ENCODE data around the gene OTULIN. TPM values are rescaled to one million over a fixed set of nuclear protein-coding genes. Genes with fewer than 3 reads are reported as not detected.

The OTULIN gene
- total RNA-seq, 1 donor from 2014 or later: 36.3 TPM

DNA sequence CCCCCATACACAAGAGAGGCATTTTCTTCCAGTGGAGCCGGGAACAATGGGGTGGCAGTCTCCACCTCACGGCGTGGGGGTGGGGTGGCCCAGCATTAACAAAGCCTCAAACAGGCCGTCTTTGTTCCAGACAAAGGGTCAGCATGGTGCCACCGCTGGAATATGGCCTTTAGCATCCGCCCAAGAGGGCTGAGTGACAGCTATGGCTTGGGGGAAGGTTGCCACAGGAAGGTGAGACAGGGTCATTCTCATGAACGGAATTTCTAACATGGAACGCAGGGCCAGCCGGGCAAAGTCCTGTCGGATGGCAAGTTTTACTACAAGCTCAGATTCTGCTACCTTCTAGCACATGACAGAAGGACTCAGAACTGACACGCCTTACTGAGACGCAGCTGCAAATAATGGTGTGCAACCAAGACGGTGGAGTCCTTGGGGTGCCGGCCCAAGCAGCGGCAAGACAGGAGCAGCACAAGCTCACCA, 64.0 kb downstream of the OTULIN start:
- H3K36me3 Mint-ChIP-seq (ENCODE audit: low read depth): peaks cover 12% of the 10 kb centered on the region
- peak overlapping the region; percentile 12 for H3K27ac Mint-ChIP-seq (ENCODE audit: unreplicated experiment)
- no peak overlapping the region for H3K4me3 Mint-ChIP-seq (ENCODE audit: unreplicated experiment)
- H3K4me1 Mint-ChIP-seq (ENCODE audit: low read depth): peaks cover 28% of the 10 kb centered on the region
- no peaks in the 10 kb centered on the region for H3K9me3 Mint-ChIP-seq (ENCODE audit: low read depth)
- H3K27me3 Mint-ChIP-seq (ENCODE audit: low read depth): no peaks in the 10 kb centered on the region
- DNase-seq (ENCODE audit: low spot score): no peak
- no peak for TF ChIP-seq CTCF (IDR thresholded peaks at IDR 0.05)

GRCh38 chr5:14729448-14730385, 65.2 kb downstream of the OTULIN start:
- no peak overlapping the region for H3K27ac Mint-ChIP-seq (ENCODE audit: unreplicated experiment)
- peaks cover 28% of the 10 kb centered on the region for H3K4me1 Mint-ChIP-seq (ENCODE audit: low read depth)
- H3K4me3 Mint-ChIP-seq (ENCODE audit: unreplicated experiment): no peak overlapping the region
- no peak for TF ChIP-seq CTCF (IDR thresholded peaks at IDR 0.05)
- no peak for DNase-seq (ENCODE audit: low spot score)
- H3K36me3 Mint-ChIP-seq (ENCODE audit: low read depth): peaks cover 15% of the 10 kb centered on the region
- H3K27me3 Mint-ChIP-seq (ENCODE audit: low read depth): no peaks in the 10 kb centered on the region
- H3K9me3 Mint-ChIP-seq (ENCODE audit: low read depth): no peaks in the 10 kb centered on the region

DNA sequence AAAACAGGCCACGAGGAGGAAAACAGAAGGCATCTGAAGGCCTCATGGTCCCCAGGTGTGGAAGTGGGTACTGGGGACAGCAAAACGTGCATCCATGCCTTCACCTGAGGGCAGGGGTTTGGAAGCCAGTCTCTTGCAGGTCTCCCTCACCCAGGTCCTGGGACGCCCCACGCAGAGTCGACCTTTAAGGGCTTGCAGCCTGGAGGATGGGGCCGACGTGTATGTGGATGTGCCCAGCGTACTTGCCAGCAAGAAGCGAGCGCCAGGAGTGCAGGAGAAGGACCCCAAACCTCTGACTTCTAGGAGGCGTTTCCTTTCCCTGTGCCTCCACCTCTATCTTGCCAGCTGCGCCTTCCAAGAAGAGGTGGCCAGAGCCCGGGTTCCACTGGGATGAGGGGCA, 65.9 kb downstream of the OTULIN start:
- H3K36me3 Mint-ChIP-seq (ENCODE audit: low read depth): peaks cover 15% of the 10 kb centered on the region
- no peak overlapping the region for H3K27ac Mint-ChIP-seq (ENCODE audit: unreplicated experiment)
- H3K4me1 Mint-ChIP-seq (ENCODE audit: low read depth): peaks cover 28% of the 10 kb centered on the region
- no peak overlapping the region for H3K4me3 Mint-ChIP-seq (ENCODE audit: unreplicated experiment)
- no peak for TF ChIP-seq CTCF (IDR thresholded peaks at IDR 0.05)
- H3K27me3 Mint-ChIP-seq (ENCODE audit: low read depth): no peaks in the 10 kb centered on the region
- DNase-seq (ENCODE audit: low spot score): no peak
- H3K9me3 Mint-ChIP-seq (ENCODE audit: low read depth): no peaks in the 10 kb centered on the region

DNA sequence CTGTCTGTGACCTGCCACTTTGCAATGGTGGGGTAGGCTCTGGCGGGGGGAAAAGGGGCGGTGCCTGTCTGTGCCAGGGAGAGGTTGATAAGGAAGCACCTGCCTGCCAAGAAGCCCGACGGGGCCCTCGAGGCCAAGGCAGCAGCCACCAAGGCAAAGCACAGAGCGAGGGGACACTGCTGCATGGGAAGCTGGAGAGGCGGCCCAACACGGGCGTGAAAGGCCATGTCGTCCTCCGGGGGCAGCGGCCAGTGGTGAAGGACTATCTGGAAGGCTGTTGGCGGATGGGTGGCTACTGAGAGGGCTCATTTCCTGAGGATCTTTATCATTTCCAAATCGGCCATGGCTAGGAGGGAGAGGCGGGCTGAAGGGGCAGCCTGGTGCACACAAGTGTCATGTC, 66.4 kb downstream of the OTULIN start:
- no peak overlapping the region for H3K27ac Mint-ChIP-seq (ENCODE audit: unreplicated experiment)
- no peak for DNase-seq (ENCODE audit: low spot score)
- H3K4me3 Mint-ChIP-seq (ENCODE audit: unreplicated experiment): no peak overlapping the region
- no peaks in the 10 kb centered on the region for H3K27me3 Mint-ChIP-seq (ENCODE audit: low read depth)
- peaks cover 25% of the 10 kb centered on the region for H3K4me1 Mint-ChIP-seq (ENCODE audit: low read depth)
- no peak for TF ChIP-seq CTCF (IDR thresholded peaks at IDR 0.05)
- H3K9me3 Mint-ChIP-seq (ENCODE audit: low read depth): no peaks in the 10 kb centered on the region
- peaks cover 15% of the 10 kb centered on the region for H3K36me3 Mint-ChIP-seq (ENCODE audit: low read depth)

DNA sequence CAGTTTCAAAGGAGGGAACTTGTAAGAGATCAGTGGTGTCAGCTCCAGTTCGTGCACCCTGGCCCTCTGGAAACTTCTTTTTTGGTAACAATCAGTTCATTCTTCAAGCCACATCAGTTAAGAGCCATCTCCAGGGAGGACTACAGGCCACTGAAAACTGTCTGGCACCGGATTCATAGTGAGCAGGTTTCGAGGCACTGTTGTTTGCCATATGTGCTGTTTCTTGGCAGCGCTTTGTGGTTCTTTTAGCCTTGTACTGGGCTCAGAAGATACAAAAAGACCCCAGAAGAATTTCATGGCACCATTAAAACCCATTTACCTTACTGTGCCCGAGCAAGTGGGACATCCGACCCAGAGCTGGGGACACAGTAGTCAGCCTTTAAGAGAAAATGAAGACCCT, 68.5 kb downstream of the OTULIN start:
- H3K36me3 Mint-ChIP-seq (ENCODE audit: low read depth): peaks cover 22% of the 10 kb centered on the region
- peaks cover 5% of the 10 kb centered on the region for H3K4me1 Mint-ChIP-seq (ENCODE audit: low read depth)
- H3K9me3 Mint-ChIP-seq (ENCODE audit: low read depth): no peaks in the 10 kb centered on the region
- H3K27me3 Mint-ChIP-seq (ENCODE audit: low read depth): no peaks in the 10 kb centered on the region
- no peak overlapping the region for H3K4me3 Mint-ChIP-seq (ENCODE audit: unreplicated experiment)
- DNase-seq (ENCODE audit: low spot score): no peak
- no peak overlapping the region for H3K27ac Mint-ChIP-seq (ENCODE audit: unreplicated experiment)
- no peak for TF ChIP-seq CTCF (IDR thresholded peaks at IDR 0.05)
